GM12891 (cell line): ENCODE measurements around the gene CTRB2.

Experiments used
- POLR2A ChIP-seq: IDR thresholded peaks from 2 replicates; pipeline ENCODE4 v1.6.1; 2011; ENCODE audit warnings: low read depth, low read length, control low read depth
- POLR2AphosphoS5 ChIP-seq: IDR thresholded peaks from 2 replicates; pipeline ENCODE4 v1.6.1; 2011; ENCODE audit warnings: low read depth, low read length, control low read depth

DNA sequence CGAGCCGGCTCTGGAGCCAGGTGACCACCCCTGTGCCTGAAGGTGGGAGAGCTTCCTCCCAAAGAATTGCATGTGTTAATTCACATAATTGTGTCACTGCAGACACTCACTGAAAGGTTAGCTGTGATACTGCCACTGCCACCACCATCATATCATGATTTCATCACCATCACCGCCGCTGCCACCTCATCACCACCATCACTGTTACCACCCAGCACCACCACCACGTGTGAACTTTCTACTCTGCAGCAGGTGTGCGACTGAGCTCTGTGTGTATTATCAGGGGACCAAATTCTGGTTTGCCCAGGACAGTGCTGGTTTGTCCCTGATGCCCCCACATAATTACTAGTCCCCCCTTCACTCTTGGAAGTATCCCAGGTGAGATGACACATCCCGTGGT, 29.3 kb upstream of the CTRB2 start:
- TF ChIP-seq POLR2A (no peak), POLR2AphosphoS5 (no peak)
